Pancreas (tissue), 10 donors: Measurements from ENCODE around the gene VIPR1. TPM values are rescaled to one million over a fixed set of nuclear protein-coding genes. Genes with fewer than 3 reads are reported as not detected.

ENCODE experiments used
- ATAC-seq, 4 donors: fragments of 200-7000 bp; cut with Tn5 transposase; one replicate each; pipeline versions ENCODE4 v1.8.0 to v1.9.1; 2020; ENCODE audit warnings: mild to moderate bottlenecking in 4 of 4, moderate library complexity in 4 of 4
- DNase-seq, 6 donors: peaks; one replicate each; pipeline ENCODE4 v3.0.0-alpha.2; 2020
- FAIRE-seq: peaks from 2 replicates; lab custom pipeline; 2012; peaks lifted over from hg19 to GRCh38; lab: Jason Lieb, UNC
- H3K27ac ChIP-seq, 4 donors: fragments of 200-600 bp; sonication (generic); 1 replicate in 3 of 4; 2 replicates in 1 of 4; pipeline versions ENCODE4 v1.5.0 to v1.8.0; 2020
- H3K27me3 ChIP-seq, 4 donors: fragments of 200-600 bp; one replicate each; pipeline ENCODE4 v1.8.0; 2021
- H3K36me3 ChIP-seq, 3 donors: fragments of 200-600 bp; sonication (generic) in 1 of 3; one replicate each; pipeline versions ENCODE4 v1.5.0 to v1.8.0; 2020 to 2021
- H3K4me1 ChIP-seq, 3 donors: fragments of 200-600 bp; one replicate each; pipeline ENCODE4 v1.8.0; 2021
- H3K4me3 ChIP-seq, 4 donors: fragments of 200-600 bp; sonication (generic) in 2 of 4; one replicate each; pipeline versions ENCODE4 v1.5.0 to v1.8.0; 2020 to 2021
- H3K9me3 ChIP-seq, 4 donors: fragments of 200-600 bp; one replicate each; pipeline ENCODE4 v1.8.0; 2021
- CTCF ChIP-seq, 4 donors: fragments of 200-600 bp; sonication (generic) in 3 of 4; IDR thresholded peaks; one replicate each; pipeline versions ENCODE4 v1.5.0 to v1.8.0; 2021; ENCODE audit warnings: antibody characterized with exemption in 4 of 4
- WGBS, 2 donors: extraction: QIAGEN DNeasy Blood & Tissue Kit; methylation state at CpG; one replicate each; pipeline ENCODE4 v1.1.7; 2013; 5-methylcytosine and 5-hydroxymethylcytosine counted together
- intact Hi-C, 3 donors: fragments of 100-400 bp; cut with DNase I; formaldehyde crosslinking; loops; one replicate each; pipeline versions ENCODE4 v1.11.1 to v1.14.2; 2022
- polyA plus RNA-seq, 2 donors: library from polyadenylated mRNA; stranded (reverse); fragments of 200-250 nt; gene quantifications; one replicate each; pipeline ENCODE4 v1.2.3, GENCODE V29; 2013
- total RNA-seq, 6 donors: library from RNA; stranded (reverse); fragmentation: NEBNext Ultra II Directional in 4 of 6; extraction: Animal tissue kit (Norgen Biotek cat#: 25700) in 4 of 6; gene quantifications; one replicate each; pipeline versions ENCODE4 v1.2.1 to v1.2.4, GENCODE V29; 2021 to 2023
- donor health status: healthy with polysubstance abuse.
- donor health status: DM: no; HTN: no; CAD: no; lungs with moderate emphysema.
- donor health status: DM: no; HTN: no; CAD: no.
- donor health status: control.
- donor health status: control.
- donor health status: Bipolar disorder and iron deficiency.
- donor health status: DM: yes; HTN: yes; CAD: no.
- donor health status: DM: no; HTN: no; CAD: no.
- donor health status: DM: no; HTN: no; CAD: no.
- donor health status: DM: yes; HTN: yes; CAD: no.

VIPR1 gene
- total and polyA plus RNA-seq, 8 donors: 0.47 to 10.6 (median 2.1) TPM

GRCh38 chr3:42476225-42477125, 26.0 kb upstream of the VIPR1 start:
- DNase-seq: peak in 4 of 6 donors; percentile 37 to 72 (median 54)
- FAIRE-seq: no peak
- Histone ChIP-seq H3K27me3 (no peaks in the 10 kb centered on the region), H3K4me3 (no peak overlapping the region), H3K9me3 (peaks cover 0 to 4% (median 0%) of the 10 kb centered on the region in 4 donors), H3K27ac (peak overlapping the region in 1 of 4 donors; percentile 18), H3K36me3 (no peaks in the 10 kb centered on the region), H3K4me1 (no peaks in the 10 kb centered on the region)
- peak; percentile 86 to 98 (median 91) for ATAC-seq
- no peak for TF ChIP-seq CTCF (IDR thresholded peaks at IDR 0.05)
- WGBS, 2 donors: 63 to 66% methylated on average over 8 of the region's 8 CpGs
- intact Hi-C loops: no loop called here

- WGBS, 2 donors: 78 to 88% methylated on average over 2 of the region's 2 CpGs
- DNase-seq: no peak
- H3K27ac ChIP-seq: no peak overlapping the region
- no peak for TF ChIP-seq CTCF (IDR thresholded peaks at IDR 0.05)
- H3K27me3 ChIP-seq: no peaks in the 10 kb centered on the region
- FAIRE-seq: no peak
- peaks cover 0 to 4% (median 0%) of the 10 kb centered on the region in 4 donors for H3K9me3 ChIP-seq
- intact Hi-C loops: no loop called here
- H3K4me3 ChIP-seq: no peak overlapping the region
- no peaks in the 10 kb centered on the region for H3K36me3 ChIP-seq
- no peaks in the 10 kb centered on the region for H3K4me1 ChIP-seq
- ATAC-seq: no peak
Measured at GRCh38 chr3:42477696-42478095, 24.7 kb upstream of the VIPR1 start.

DNA sequence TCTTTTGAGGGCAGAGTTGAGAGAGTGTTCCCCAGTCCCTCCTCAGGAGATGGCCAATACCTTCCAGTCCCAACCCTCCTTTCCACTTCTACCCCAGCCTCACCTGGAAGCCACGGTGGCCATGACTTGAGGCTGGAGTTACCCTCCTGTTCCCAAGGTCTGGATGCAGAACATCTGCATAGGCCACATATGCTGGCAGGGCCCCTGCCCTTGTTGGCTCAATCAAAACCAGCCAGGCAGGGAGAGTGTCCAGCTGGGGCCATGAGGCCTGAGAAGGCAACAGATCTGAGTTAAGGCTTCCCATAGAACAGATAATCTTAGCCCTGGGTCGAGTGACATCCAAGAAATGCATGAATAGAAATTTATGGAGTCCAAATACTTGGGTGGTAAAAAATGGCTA, 23.6 kb upstream of the VIPR1 start:
- no peak for ATAC-seq
- Histone ChIP-seq H3K4me3 (no peak overlapping the region), H3K9me3 (peaks cover 0 to 4% (median 0%) of the 10 kb centered on the region in 4 donors), H3K36me3 (no peaks in the 10 kb centered on the region), H3K27me3 (no peaks in the 10 kb centered on the region), H3K4me1 (no peaks in the 10 kb centered on the region), H3K27ac (no peak overlapping the region)
- FAIRE-seq: no peak
- WGBS, 2 donors: 30 to 47% methylated on average over 2 of the region's 2 CpGs
- DNase-seq: no peak
- no peak for TF ChIP-seq CTCF (IDR thresholded peaks at IDR 0.05)
- intact Hi-C loops: no loop called here

- Histone ChIP-seq H3K27me3 (no peaks in the 10 kb centered on the region), H3K27ac (no peak overlapping the region), H3K4me3 (no peak overlapping the region), H3K4me1 (peaks cover 7 to 25% (median 11%) of the 10 kb centered on the region in 3 donors), H3K9me3 (no peaks in the 10 kb centered on the region), H3K36me3 (no peaks in the 10 kb centered on the region)
- WGBS, 2 donors: 87 to 96% methylated on average over 2 of the region's 2 CpGs
- intact Hi-C loops: no loop called here
- no peak for DNase-seq
- FAIRE-seq: no peak
- TF ChIP-seq CTCF (IDR thresholded peaks at IDR 0.05): no peak
- ATAC-seq: no peak
Measured at GRCh38 chr3:42486814-42487565, 15.5 kb upstream of the VIPR1 start.
